Measurements from ENCODE around the gene VWA5B2. TPM values are rescaled to one million over a fixed set of nuclear protein-coding genes. Genes with fewer than 3 reads are reported as not detected.

The VWA5B2 gene
- total RNA-seq, 4 donors from 2014 or later: not detected

DNA sequence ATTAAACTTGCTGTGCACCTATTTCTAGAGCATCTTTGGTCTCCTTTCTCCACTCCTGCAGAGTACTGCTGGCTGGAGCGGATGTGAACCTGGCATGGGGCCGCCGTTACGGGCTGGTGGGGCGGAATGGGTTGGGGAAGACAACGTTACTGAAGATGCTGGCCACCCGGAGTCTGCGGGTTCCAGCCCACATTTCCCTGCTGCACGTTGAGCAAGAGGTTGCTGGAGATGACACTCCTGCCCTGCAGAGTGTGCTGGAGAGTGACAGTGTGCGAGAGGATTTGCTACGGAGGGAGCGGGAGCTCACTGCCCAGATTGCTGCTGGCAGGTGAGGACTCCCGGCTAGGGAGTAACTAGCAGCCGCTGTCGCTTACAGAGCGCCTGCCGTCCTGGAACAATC, 41.3 kb upstream of the VWA5B2 start:
- peaks cover 0 to 74% of the 10 kb centered on the region in 2 donors for H3K36me3 ChIP-seq
- in situ Hi-C loops (cut with MboI; ENCODE audit: low sequenced_read_pairs in 4 of 4): loop anchor here in 2 of 4 donors (10.0 kb wide), 1 partner anchor 53 kb away; the partner anchor contains the start of gene EIF2B5 (in 2 of the 2)
- H3K27ac ChIP-seq: no peak overlapping the region
- no peaks in the 10 kb centered on the region for H3K27me3 ChIP-seq
- H3K9me3 ChIP-seq: no peaks in the 10 kb centered on the region
- no peak for DNase-seq
- H3K4me3 ChIP-seq: no peak overlapping the region
- TF ChIP-seq, protein P1, sequence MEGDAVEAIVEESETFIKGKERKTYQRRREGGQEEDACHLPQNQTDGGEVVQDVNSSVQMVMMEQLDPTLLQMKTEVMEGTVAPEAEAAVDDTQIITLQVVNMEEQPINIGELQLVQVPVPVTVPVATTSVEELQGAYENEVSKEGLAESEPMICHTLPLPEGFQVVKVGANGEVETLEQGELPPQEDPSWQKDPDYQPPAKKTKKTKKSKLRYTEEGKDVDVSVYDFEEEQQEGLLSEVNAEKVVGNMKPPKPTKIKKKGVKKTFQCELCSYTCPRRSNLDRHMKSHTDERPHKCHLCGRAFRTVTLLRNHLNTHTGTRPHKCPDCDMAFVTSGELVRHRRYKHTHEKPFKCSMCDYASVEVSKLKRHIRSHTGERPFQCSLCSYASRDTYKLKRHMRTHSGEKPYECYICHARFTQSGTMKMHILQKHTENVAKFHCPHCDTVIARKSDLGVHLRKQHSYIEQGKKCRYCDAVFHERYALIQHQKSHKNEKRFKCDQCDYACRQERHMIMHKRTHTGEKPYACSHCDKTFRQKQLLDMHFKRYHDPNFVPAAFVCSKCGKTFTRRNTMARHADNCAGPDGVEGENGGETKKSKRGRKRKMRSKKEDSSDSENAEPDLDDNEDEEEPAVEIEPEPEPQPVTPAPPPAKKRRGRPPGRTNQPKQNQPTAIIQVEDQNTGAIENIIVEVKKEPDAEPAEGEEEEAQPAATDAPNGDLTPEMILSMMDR (IDR thresholded peaks at IDR 0.05 in 4 of 5, conservative IDR thresholded peaks at IDR 0.05 in 1 of 5): no peak
- no peak for TF ChIP-seq POLR2A (IDR thresholded peaks at IDR 0.05)
- no peak for ATAC-seq
- intact Hi-C loops (cut with DNase I; ENCODE audit: low total_unique reads): loop anchor here (5.0 kb wide), 3 partner anchors 109 to 174 kb away; partner anchors contain the start of genes CLCN2, POLR2H and PSMD2
- peaks cover 18 to 21% of the 10 kb centered on the region in 2 donors for H3K4me1 ChIP-seq

GRCh38 chr3:184189421-184189820, 40.0 kb upstream of the VWA5B2 start:
- ATAC-seq (no peak), DNase-seq (no peak)
- Histone ChIP-seq H3K4me1 (peaks cover 18 to 21% of the 10 kb centered on the region in 2 donors), H3K4me3 (no peak overlapping the region), H3K27ac (no peak overlapping the region), H3K36me3 (peaks cover 0 to 74% of the 10 kb centered on the region in 2 donors), H3K9me3 (no peaks in the 10 kb centered on the region), H3K27me3 (no peaks in the 10 kb centered on the region)
- intact Hi-C loops (cut with DNase I; ENCODE audit: low total_unique reads): loop anchor here (5.0 kb wide), 3 partner anchors 108 to 173 kb away; partner anchors contain the start of genes CLCN2, POLR2H and PSMD2
- in situ Hi-C loops (cut with MboI; ENCODE audit: low sequenced_read_pairs in 4 of 4): loop anchor here in 2 of 4 donors (10.0 kb wide), 1 partner anchor 55 kb away; the partner anchor contains the start of gene EIF2B5 (in 2 of the 2)
- TF ChIP-seq, protein P1 (IDR thresholded peaks at IDR 0.05 in 4 of 5, conservative IDR thresholded peaks at IDR 0.05 in 1 of 5): no peak
- no peak for TF ChIP-seq POLR2A (IDR thresholded peaks at IDR 0.05)

GRCh38 chr3:184192889-184193288, 36.5 kb upstream of the VWA5B2 start:
- peaks cover 0 to under 1% of the 10 kb centered on the region in 2 donors for H3K4me1 ChIP-seq
- in situ Hi-C loops (cut with MboI; ENCODE audit: low sequenced_read_pairs in 4 of 4): no loop called here
- no peak overlapping the region for H3K27ac ChIP-seq
- no peak for DNase-seq
- peaks cover 0 to 80% of the 10 kb centered on the region in 2 donors for H3K36me3 ChIP-seq
- H3K27me3 ChIP-seq: no peaks in the 10 kb centered on the region
- H3K9me3 ChIP-seq: no peaks in the 10 kb centered on the region
- H3K4me3 ChIP-seq: no peak overlapping the region
- intact Hi-C loops (cut with DNase I; ENCODE audit: low total_unique reads): no loop called here
- TF ChIP-seq, protein P1 (IDR thresholded peaks at IDR 0.05 in 4 of 5, conservative IDR thresholded peaks at IDR 0.05 in 1 of 5): no peak
- TF ChIP-seq POLR2A (IDR thresholded peaks at IDR 0.05): no peak
- no peak for ATAC-seq

GRCh38 chr3:184193991-184194539, 35.3 kb upstream of the VWA5B2 start:
- ATAC-seq (no peak), DNase-seq (no peak)
- Histone ChIP-seq H3K9me3 (no peaks in the 10 kb centered on the region), H3K4me1 (no peaks in the 10 kb centered on the region), H3K4me3 (no peak overlapping the region), H3K27me3 (no peaks in the 10 kb centered on the region), H3K27ac (no peak overlapping the region), H3K36me3 (peaks cover 0 to 69% of the 10 kb centered on the region in 2 donors)
- in situ Hi-C loops (cut with MboI; ENCODE audit: low sequenced_read_pairs in 4 of 4): no loop called here
- TF ChIP-seq, protein P1 (IDR thresholded peaks at IDR 0.05 in 4 of 5, conservative IDR thresholded peaks at IDR 0.05 in 1 of 5): no peak
- TF ChIP-seq POLR2A (IDR thresholded peaks at IDR 0.05): no peak
- intact Hi-C loops (cut with DNase I; ENCODE audit: low total_unique reads): no loop called here

Measured in gastrocnemius medialis (tissue), 4 donors.